Pancreas (tissue), 10 donors: ENCODE results near the gene COL20A1. TPM values are rescaled to one million over a fixed set of nuclear protein-coding genes. Genes with fewer than 3 reads are reported as not detected.

ENCODE experiments used
- ATAC-seq, 4 donors: fragments of 200-7000 bp; cut with Tn5 transposase; one replicate each; pipeline versions ENCODE4 v1.8.0 to v1.9.1; 2020; ENCODE audit warnings: mild to moderate bottlenecking in 4 of 4, moderate library complexity in 4 of 4
- DNase-seq, 6 donors: peaks; one replicate each; pipeline ENCODE4 v3.0.0-alpha.2; 2020
- FAIRE-seq: peaks from 2 replicates; lab custom pipeline; 2012; peaks lifted over from hg19 to GRCh38; lab: Jason Lieb, UNC
- H3K27ac ChIP-seq, 4 donors: fragments of 200-600 bp; sonication (generic); 1 replicate in 3 of 4; 2 replicates in 1 of 4; pipeline versions ENCODE4 v1.5.0 to v1.8.0; 2020
- H3K27me3 ChIP-seq, 4 donors: fragments of 200-600 bp; one replicate each; pipeline ENCODE4 v1.8.0; 2021
- H3K36me3 ChIP-seq, 3 donors: fragments of 200-600 bp; sonication (generic) in 1 of 3; one replicate each; pipeline versions ENCODE4 v1.5.0 to v1.8.0; 2020 to 2021
- H3K4me1 ChIP-seq, 3 donors: fragments of 200-600 bp; one replicate each; pipeline ENCODE4 v1.8.0; 2021
- H3K4me3 ChIP-seq, 4 donors: fragments of 200-600 bp; sonication (generic) in 2 of 4; one replicate each; pipeline versions ENCODE4 v1.5.0 to v1.8.0; 2020 to 2021
- H3K9me3 ChIP-seq, 4 donors: fragments of 200-600 bp; one replicate each; pipeline ENCODE4 v1.8.0; 2021
- WGBS, 2 donors: extraction: QIAGEN DNeasy Blood & Tissue Kit; methylation state at CpG; one replicate each; pipeline ENCODE4 v1.1.7; 2013; 5-methylcytosine and 5-hydroxymethylcytosine counted together
- intact Hi-C, 3 donors: fragments of 100-400 bp; cut with DNase I; formaldehyde crosslinking; loops; one replicate each; pipeline versions ENCODE4 v1.11.1 to v1.14.2; 2022
- polyA plus RNA-seq, 2 donors: library from polyadenylated mRNA; stranded (reverse); fragments of 200-250 nt; gene quantifications; one replicate each; pipeline ENCODE4 v1.2.3, GENCODE V29; 2013
- total RNA-seq, 6 donors: library from RNA; stranded (reverse); fragmentation: NEBNext Ultra II Directional in 4 of 6; extraction: Animal tissue kit (Norgen Biotek cat#: 25700) in 4 of 6; gene quantifications; one replicate each; pipeline versions ENCODE4 v1.2.1 to v1.2.4, GENCODE V29; 2021 to 2023
- TF ChIP-seq, protein P1 (sequence below), 4 donors: fragments of 200-600 bp; sonication (generic) in 3 of 4; IDR thresholded peaks; one replicate each; pipeline versions ENCODE4 v1.5.0 to v1.8.0; 2021; ENCODE audit warnings: antibody characterized with exemption in 4 of 4
- donor health status: healthy with polysubstance abuse.
- donor health status: DM: no; HTN: no; CAD: no; lungs with moderate emphysema.
- donor health status: DM: no; HTN: no; CAD: no.
- donor health status: control.
- donor health status: control.
- donor health status: Bipolar disorder and iron deficiency.
- donor health status: DM: yes; HTN: yes; CAD: no.
- donor health status: DM: no; HTN: no; CAD: no.
- donor health status: DM: no; HTN: no; CAD: no.
- donor health status: DM: yes; HTN: yes; CAD: no.

Gene COL20A1
- total and polyA plus RNA-seq, 8 donors: 0.05 TPM; not detected in 7

GRCh38 chr20:63297796-63298572 is 5.0 kb downstream of the COL20A1 start:
- TF ChIP-seq, protein P1, sequence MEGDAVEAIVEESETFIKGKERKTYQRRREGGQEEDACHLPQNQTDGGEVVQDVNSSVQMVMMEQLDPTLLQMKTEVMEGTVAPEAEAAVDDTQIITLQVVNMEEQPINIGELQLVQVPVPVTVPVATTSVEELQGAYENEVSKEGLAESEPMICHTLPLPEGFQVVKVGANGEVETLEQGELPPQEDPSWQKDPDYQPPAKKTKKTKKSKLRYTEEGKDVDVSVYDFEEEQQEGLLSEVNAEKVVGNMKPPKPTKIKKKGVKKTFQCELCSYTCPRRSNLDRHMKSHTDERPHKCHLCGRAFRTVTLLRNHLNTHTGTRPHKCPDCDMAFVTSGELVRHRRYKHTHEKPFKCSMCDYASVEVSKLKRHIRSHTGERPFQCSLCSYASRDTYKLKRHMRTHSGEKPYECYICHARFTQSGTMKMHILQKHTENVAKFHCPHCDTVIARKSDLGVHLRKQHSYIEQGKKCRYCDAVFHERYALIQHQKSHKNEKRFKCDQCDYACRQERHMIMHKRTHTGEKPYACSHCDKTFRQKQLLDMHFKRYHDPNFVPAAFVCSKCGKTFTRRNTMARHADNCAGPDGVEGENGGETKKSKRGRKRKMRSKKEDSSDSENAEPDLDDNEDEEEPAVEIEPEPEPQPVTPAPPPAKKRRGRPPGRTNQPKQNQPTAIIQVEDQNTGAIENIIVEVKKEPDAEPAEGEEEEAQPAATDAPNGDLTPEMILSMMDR (IDR thresholded peaks at IDR 0.05): no peak
- WGBS, 2 donors: 57 to 65% methylated on average over 16 of the region's 16 CpGs
- FAIRE-seq: no peak
- H3K4me3 ChIP-seq: no peak overlapping the region
- peaks cover 0 to 12% (median 0%) of the 10 kb centered on the region in 4 donors for H3K27me3 ChIP-seq
- no peaks in the 10 kb centered on the region for H3K36me3 ChIP-seq
- H3K4me1 ChIP-seq: no peaks in the 10 kb centered on the region
- H3K27ac ChIP-seq: no peak overlapping the region
- DNase-seq: peak in 1 of 6 donors; percentile 23
- intact Hi-C loops: no loop called here
- ATAC-seq: no peak
- H3K9me3 ChIP-seq: no peaks in the 10 kb centered on the region

GRCh38 chr20:63298731-63299312 is 5.8 kb downstream of the COL20A1 start:
- FAIRE-seq (no peak), DNase-seq (peak in 1 of 6 donors; percentile 9), ATAC-seq (no peak)
- TF ChIP-seq, protein P1 (IDR thresholded peaks at IDR 0.05): no peak
- no peaks in the 10 kb centered on the region for H3K36me3 ChIP-seq
- H3K9me3 ChIP-seq: no peaks in the 10 kb centered on the region
- H3K4me1 ChIP-seq: no peaks in the 10 kb centered on the region
- 63 to 77% methylated on average over 17 of the region's 17 CpGs for WGBS, 2 donors
- peaks cover 0 to 12% (median 0%) of the 10 kb centered on the region in 4 donors for H3K27me3 ChIP-seq
- intact Hi-C loops: no loop called here
- H3K27ac ChIP-seq: no peak overlapping the region
- H3K4me3 ChIP-seq: no peak overlapping the region

DNA sequence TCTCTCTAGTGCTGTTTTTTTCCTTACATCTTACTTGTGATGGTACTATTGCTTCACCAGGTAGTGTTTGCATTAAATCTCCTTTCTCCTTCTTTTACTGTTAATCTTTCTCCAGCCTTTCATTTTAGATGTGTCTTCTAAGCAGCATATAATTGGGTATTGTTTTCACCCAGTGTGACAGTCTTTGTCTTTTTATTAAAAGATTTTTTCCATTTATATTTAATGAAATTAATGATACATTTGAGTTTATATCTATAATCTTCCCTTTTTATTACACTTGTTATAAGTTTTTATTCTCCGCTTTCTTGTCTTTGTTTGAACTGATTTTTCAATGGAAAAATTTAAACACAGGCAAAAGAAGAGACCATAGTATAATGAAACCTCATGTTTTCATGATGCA is 8.7 kb downstream of the COL20A1 start:
- TF ChIP-seq, protein P1 (IDR thresholded peaks at IDR 0.05): no peak
- WGBS, 2 donors: 93 to 94% methylated on average over 1 of the region's 1 CpG
- H3K4me1 ChIP-seq: no peaks in the 10 kb centered on the region
- DNase-seq: no peak
- no peak overlapping the region for H3K27ac ChIP-seq
- H3K27me3 ChIP-seq: peaks cover 0 to 12% (median 0%) of the 10 kb centered on the region in 4 donors
- no peaks in the 10 kb centered on the region for H3K36me3 ChIP-seq
- H3K9me3 ChIP-seq: no peaks in the 10 kb centered on the region
- FAIRE-seq: no peak
- intact Hi-C loops: no loop called here
- no peak for ATAC-seq
- H3K4me3 ChIP-seq: no peak overlapping the region

DNA sequence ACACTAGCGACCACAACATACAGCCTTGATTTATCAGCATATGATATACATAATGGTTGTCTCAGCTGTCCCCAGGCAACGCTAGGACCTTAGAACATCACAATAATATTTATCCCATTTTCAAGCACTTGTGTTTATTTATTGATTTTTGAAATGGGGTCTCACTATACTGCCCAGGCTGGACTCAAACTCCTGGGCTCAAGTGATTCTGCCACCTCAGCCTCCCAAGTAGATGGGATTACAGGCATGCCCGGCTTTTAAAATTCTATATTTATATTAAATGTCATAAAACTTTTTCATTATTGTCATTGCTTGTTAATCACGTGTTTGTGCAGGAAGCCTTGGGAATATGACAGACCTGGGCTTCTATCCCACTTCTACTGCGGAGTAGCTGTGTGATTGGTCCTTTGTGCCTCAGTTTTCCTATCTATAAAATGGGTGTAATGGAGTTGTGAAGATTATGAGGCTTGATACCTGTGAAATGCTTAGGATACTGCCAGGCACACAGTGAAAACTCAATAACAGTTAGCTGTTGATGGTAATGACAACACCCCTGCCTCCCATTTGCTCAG is 10.2 kb downstream of the COL20A1 start:
- TF ChIP-seq, protein P1 (IDR thresholded peaks at IDR 0.05): no peak
- H3K9me3 ChIP-seq: no peaks in the 10 kb centered on the region
- H3K27ac ChIP-seq: no peak overlapping the region
- H3K4me1 ChIP-seq: no peaks in the 10 kb centered on the region
- H3K27me3 ChIP-seq: peaks cover 0 to 8% (median 0%) of the 10 kb centered on the region in 4 donors
- no peak overlapping the region for H3K4me3 ChIP-seq
- 39 to 48% methylated on average over 5 of the region's 5 CpGs for WGBS, 2 donors
- no peak for ATAC-seq
- intact Hi-C loops: no loop called here
- no peak for FAIRE-seq
- no peaks in the 10 kb centered on the region for H3K36me3 ChIP-seq
- no peak for DNase-seq
